ENCODE measurements around the gene ST6GALNAC4. TPM values are rescaled to one million over a fixed set of nuclear protein-coding genes. Genes with fewer than 3 reads are reported as not detected.

Gene ST6GALNAC4
- total and polyA plus RNA-seq, 2 donors (not counting 1 experiment from before 2014, with no cell fraction given), result 80.5 to 199 TPM

GRCh38 chr9:127958728-127959127 is 41.9 kb upstream of the ST6GALNAC4 start:
- Histone ChIP-seq H3K4me2 (replicated peaks; ENCODE audit: low read depth, low read length, poor library complexity, severe bottlenecking) (no peak overlapping the region), H3K4me3 (ENCODE audit: control extremely low read depth in 1 of 5, extremely low read depth in 1 of 5, insufficient read depth in 1 of 5, low read depth in 2 of 5, low read length in 4 of 5) (no peak overlapping the region), H3K79me2 (ENCODE audit: control insufficient read depth, insufficient read depth, low read length) (peaks cover 100% of the 10 kb centered on the region), H3K9me3 (ENCODE audit: control extremely low read depth in 1 of 3, control insufficient read depth in 2 of 3, insufficient read depth in 1 of 3, low read length in 2 of 3) (no peaks in the 10 kb centered on the region), H3K9ac (ENCODE audit: low read length) (no peak overlapping the region), H3K4me1 (ENCODE audit: control insufficient read depth in 2 of 2, insufficient read depth in 2 of 2, low read length in 2 of 2) (peaks cover 22 to 53% of the 10 kb centered on the region in 2 donors), H3K27me3 (replicated peaks in 1 of 4; ENCODE audit: control extremely low read depth in 1 of 4, control insufficient read depth in 3 of 4, insufficient read depth in 4 of 4, low read length in 3 of 4) (no peaks in the 10 kb centered on the region), H4K20me1 (ENCODE audit: control insufficient read depth, insufficient read depth, low read length, poor library complexity, severe bottlenecking) (peaks cover 86% of the 10 kb centered on the region), H3K36me3 (replicated peaks in 1 of 2; ENCODE audit: control extremely low read depth in 1 of 2, control insufficient read depth in 1 of 2, extremely low read depth in 1 of 2, insufficient read depth in 2 of 2, low read length in 1 of 2) (peaks cover 0 to 20% of the 10 kb centered on the region in 2 experiments), H3K27ac (ENCODE audit: low read length in 2 of 2) (no peak overlapping the region), H2AFZ (ENCODE audit: insufficient read depth, low read depth, low read length, poor library complexity, severe bottlenecking) (no peak overlapping the region)
- peaks cover 74% of the 10 kb centered on the region for H3K4me1 Mint-ChIP-seq
- DNase-seq (no peak), ATAC-seq (ENCODE audit: low read depth) (no peak)
- TF ChIP-seq EZH2 (IDR thresholded peaks at IDR 0.05; ENCODE audit: borderline replicate concordance, insufficient read depth, low read depth, low read length, poor library complexity, severe bottlenecking) (no peak), CTCF (IDR thresholded peaks at IDR 0.05) (no peak)
- no peak overlapping the region for H3K27ac Mint-ChIP-seq
- POLR2A ChIA-PET, result interaction anchor here (0.7 to 1.3 kb wide), 2 partner anchors 12 to 76 kb away, joined by 3 read pairs; no protein-coding TSS in a partner anchor
- H3K27me3 Mint-ChIP-seq, result no peaks in the 10 kb centered on the region
- intact Hi-C loops (cut with micrococcal nuclease), result loop anchor here (5.0 kb wide), 2 partner anchors 39 to 159 kb away; no protein-coding TSS in a partner anchor
- no peaks in the 10 kb centered on the region for H3K9me3 Mint-ChIP-seq (ENCODE audit: insufficient read depth)
- WGBS (ENCODE audit: insufficient coverage), result no CpG with 5 or more reads among the region's 1 CpG
- CTCF ChIA-PET, result interaction anchor here (1.0 to 12.8 kb wide), 4 partner anchors 15 to 159 kb away, joined by 4 to 251 read pairs (median 134); partner anchors contain the start of gene EEIG1
- H3K4me3 Mint-ChIP-seq, result no peak overlapping the region

- H3K36me3 ChIP-seq (replicated peaks in 1 of 2; ENCODE audit: control extremely low read depth in 1 of 2, control insufficient read depth in 1 of 2, extremely low read depth in 1 of 2, insufficient read depth in 2 of 2, low read length in 1 of 2), result peaks cover 0 to 10% of the 10 kb centered on the region in 2 experiments
- no peak for TF ChIP-seq EZH2 (IDR thresholded peaks at IDR 0.05; ENCODE audit: borderline replicate concordance, insufficient read depth, low read depth, low read length, poor library complexity, severe bottlenecking)
- TF ChIP-seq CTCF (IDR thresholded peaks at IDR 0.05), result peak; percentile 63
- intact Hi-C loops (cut with micrococcal nuclease), result loop anchor here (1.0 to 5.0 kb wide), 5 partner anchors 15 to 162 kb away; no protein-coding TSS in a partner anchor
- peak; percentile 97 for ATAC-seq (ENCODE audit: low read depth)
- Mint-ChIP-seq H3K9me3 (ENCODE audit: insufficient read depth) (no peaks in the 10 kb centered on the region), H3K27ac (peak overlapping the region; percentile 80), H3K4me3 (peak overlapping the region; percentile 16), H3K27me3 (no peaks in the 10 kb centered on the region), H3K4me1 (peaks cover 53% of the 10 kb centered on the region)
- H2AFZ ChIP-seq (ENCODE audit: insufficient read depth, low read depth, low read length, poor library complexity, severe bottlenecking), result no peak overlapping the region
- H4K20me1 ChIP-seq (ENCODE audit: control insufficient read depth, insufficient read depth, low read length, poor library complexity, severe bottlenecking), result peaks cover 86% of the 10 kb centered on the region
- CTCF ChIA-PET, result interaction anchor here (0.5 to 12.8 kb wide), 25 partner anchors 8 to 823 kb away, joined by 3 to 251 read pairs (median 8); partner anchors contain the start of genes EEIG1, NAIF1 and SLC25A25
- peak; percentile 77 for DNase-seq
- H3K9ac ChIP-seq (ENCODE audit: low read length), result no peak overlapping the region
- POLR2A ChIA-PET, result interaction anchor here (0.9 to 2.0 kb wide), 7 partner anchors 10 to 79 kb away, joined by 3 to 14 read pairs (median 5); partner anchors contain the start of gene EEIG1
- WGBS (ENCODE audit: insufficient coverage), result 70% methylated on average over 10 of the region's 12 CpGs
- peak overlapping the region; percentile 34 for H3K4me2 ChIP-seq (replicated peaks; ENCODE audit: low read depth, low read length, poor library complexity, severe bottlenecking)
- H3K4me1 ChIP-seq (ENCODE audit: control insufficient read depth in 2 of 2, insufficient read depth in 2 of 2, low read length in 2 of 2), result peaks cover 8 to 30% of the 10 kb centered on the region in 2 donors
- H3K27me3 ChIP-seq (replicated peaks in 1 of 4; ENCODE audit: control extremely low read depth in 1 of 4, control insufficient read depth in 3 of 4, insufficient read depth in 4 of 4, low read length in 3 of 4), result no peaks in the 10 kb centered on the region
- H3K4me3 ChIP-seq (ENCODE audit: control extremely low read depth in 1 of 5, extremely low read depth in 1 of 5, insufficient read depth in 1 of 5, low read depth in 2 of 5, low read length in 4 of 5), result no peak overlapping the region
- peak overlapping the region in 1 of 2 donors; percentile 46 for H3K27ac ChIP-seq (ENCODE audit: low read length in 2 of 2)
- H3K79me2 ChIP-seq (ENCODE audit: control insufficient read depth, insufficient read depth, low read length), result peaks cover 97% of the 10 kb centered on the region
- no peaks in the 10 kb centered on the region for H3K9me3 ChIP-seq (ENCODE audit: control extremely low read depth in 1 of 3, control insufficient read depth in 2 of 3, insufficient read depth in 1 of 3, low read length in 2 of 3)
These were observed 38.6 kb upstream of the ST6GALNAC4 start for GRCh38 chr9:127955294-127956015.

Measured in B cell (primary cell).